WTC11 (cell line): Measurements from ENCODE around the gene RASGRF1. TPM values are rescaled to one million over a fixed set of nuclear protein-coding genes. Genes with fewer than 3 reads are reported as not detected.

Source experiments
- ATAC-seq: fragments of 200-7000 bp; cut with Tn5 transposase; 2 replicates; pipeline ENCODE4 v1.10.0; 2021; ENCODE audit warnings: mild to moderate bottlenecking, moderate library complexity
- CTCF ChIA-PET: fragments of 300-600 bp; sonication (Branson Sonifier 250); formaldehyde crosslinking; loops from one replicate; lab custom pipeline; 2021; ENCODE audit warnings: antibody characterized with exemption; lab: Charles Lee
- POLR2A ChIA-PET: fragments of 350-600 bp; sonication (Branson Sonifier 250); formaldehyde crosslinking; loops from one replicate; lab custom pipeline; 2021; ENCODE audit warnings: antibody characterized with exemption; lab: Charles Lee
- DNase-seq: peaks from one replicate; pipeline ENCODE4 v3.0.0; 2021; ENCODE audit warnings: low spot score
- H3K27ac Mint-ChIP-seq: 2 replicates; pipeline ENCODE4 v1.8.0; 2021; ENCODE audit warnings: mixed read lengths
- H3K27me3 Mint-ChIP-seq: 2 replicates; pipeline ENCODE4 v1.8.0; 2021; ENCODE audit warnings: low read depth, mild to moderate bottlenecking, moderate library complexity, mixed read lengths
- H3K36me3 Mint-ChIP-seq: 2 replicates; pipeline ENCODE4 v1.8.0; 2021; ENCODE audit warnings: mixed read lengths
- H3K4me1 Mint-ChIP-seq: 2 replicates; pipeline ENCODE4 v1.8.0; 2022; ENCODE audit warnings: mixed read lengths
- H3K4me3 Mint-ChIP-seq: 2 replicates; pipeline ENCODE4 v1.8.0; 2021; ENCODE audit warnings: mild to moderate bottlenecking, moderate library complexity, mixed read lengths
- H3K9me3 Mint-ChIP-seq: 2 replicates; pipeline ENCODE4 v1.8.0; 2021; ENCODE audit warnings: mixed read lengths
- CREM ChIP-seq: sonication (generic); formaldehyde crosslinking; IDR thresholded peaks from 2 replicates; pipeline ENCODE4 v1.8.1; 2022; ENCODE audit warnings: mild to moderate bottlenecking, missing genetic modification reagents, moderate library complexity
- FOXJ3 ChIP-seq: sonication (generic); formaldehyde crosslinking; IDR thresholded peaks from 2 replicates; pipeline ENCODE4 v1.9.0; 2021; ENCODE audit warnings: missing genetic modification reagents, mild to moderate bottlenecking, borderline replicate concordance
- FOXP1 ChIP-seq: sonication (generic); formaldehyde crosslinking; IDR thresholded peaks from 2 replicates; pipeline ENCODE4 v1.8.0; 2022; ENCODE audit warnings: missing genetic modification reagents, mild to moderate bottlenecking, moderate library complexity, borderline replicate concordance
- GRHL2 ChIP-seq: fragments of 250-450 bp; sonication (Bioruptor Pico); IDR thresholded peaks from 2 replicates; pipeline ENCODE4 v1.8.0; 2022; ENCODE audit warnings: mild to moderate bottlenecking, moderate library complexity; ENCODE audit not compliant: insufficient replicate concordance, severe bottlenecking
- GTF2I ChIP-seq: fragments of 250-450 bp; sonication (Bioruptor Pico); conservative IDR thresholded peaks from 2 replicates; pipeline ENCODE4 v1.4.0; 2021; ENCODE audit warnings: mild to moderate bottlenecking
- IRF2 ChIP-seq: sonication (generic); formaldehyde crosslinking; IDR thresholded peaks from 2 replicates; pipeline ENCODE4 v1.8.0; 2022; ENCODE audit warnings: low read depth, missing genetic modification reagents, borderline replicate concordance
- NFE2L1 ChIP-seq: sonication (generic); formaldehyde crosslinking; IDR thresholded peaks from 2 replicates; pipeline ENCODE4 v1.8.1; 2023; ENCODE audit warnings: missing genetic modification reagents
- RELA ChIP-seq: sonication (generic); formaldehyde crosslinking; IDR thresholded peaks from 2 replicates; pipeline ENCODE4 v1.8.1; 2022; ENCODE audit warnings: missing genetic modification reagents, mild to moderate bottlenecking, borderline replicate concordance
- RORB ChIP-seq: fragments of 250-450 bp; sonication (Bioruptor Pico); IDR thresholded peaks from 2 replicates; pipeline ENCODE4 v1.9.0; 2021; ENCODE audit warnings: mild to moderate bottlenecking
- SMAD3 ChIP-seq: sonication (generic); formaldehyde crosslinking; IDR thresholded peaks from 2 replicates; pipeline ENCODE4 v1.8.0; 2022; ENCODE audit warnings: missing genetic modification reagents, mild to moderate bottlenecking, borderline replicate concordance
- SP1 ChIP-seq: sonication (generic); formaldehyde crosslinking; conservative IDR thresholded peaks from 2 replicates; pipeline ENCODE4 v1.8.1; 2022; ENCODE audit warnings: missing genetic modification reagents
- TCF7 ChIP-seq: sonication (generic); formaldehyde crosslinking; IDR thresholded peaks from 2 replicates; pipeline ENCODE4 v1.8.0; 2022; ENCODE audit warnings: mild to moderate bottlenecking, low read depth, missing genetic modification reagents, moderate library complexity
- ZNF423 ChIP-seq: fragments of 250-450 bp; sonication (Bioruptor Pico); IDR thresholded peaks from 2 replicates; pipeline ENCODE4 v2.1.2; 2022; ENCODE audit warnings: mild to moderate bottlenecking, moderate library complexity
- total RNA-seq: library from RNA; stranded (reverse); gene quantifications from 3 replicates; pipeline ENCODE4 v1.2.3, GENCODE V29; 2021
- TF ChIP-seq, protein P1 (sequence below): sonication (generic); formaldehyde crosslinking; IDR thresholded peaks from 2 replicates; pipeline ENCODE4 v1.8.0; 2022; ENCODE audit warnings: mild to moderate bottlenecking, missing genetic modification reagents
- TF ChIP-seq, protein P2 (sequence below): sonication (generic); formaldehyde crosslinking; IDR thresholded peaks from 2 replicates; pipeline ENCODE4 v1.8.1; 2022; ENCODE audit warnings: mild to moderate bottlenecking, moderate library complexity, missing genetic modification reagents
- TF ChIP-seq, protein P3 (sequence below): sonication (generic); formaldehyde crosslinking; IDR thresholded peaks from 2 replicates; pipeline ENCODE4 v1.8.1; 2023; ENCODE audit warnings: mild to moderate bottlenecking, missing genetic modification reagents, moderate library complexity
- TF ChIP-seq, protein P4 (sequence below): sonication (generic); formaldehyde crosslinking; IDR thresholded peaks from 2 replicates; pipeline ENCODE4 v1.8.1; 2022; ENCODE audit warnings: low read depth, mild to moderate bottlenecking, moderate library complexity, missing genetic modification reagents, borderline replicate concordance
- TF ChIP-seq, protein P5 (sequence below): sonication (generic); formaldehyde crosslinking; IDR thresholded peaks from 2 replicates; pipeline ENCODE4 v1.8.0; 2022; ENCODE audit warnings: mild to moderate bottlenecking, missing genetic modification reagents
- TF ChIP-seq, protein P6 (sequence below): fragments of 250-450 bp; sonication (Bioruptor Pico); IDR thresholded peaks from 2 replicates; pipeline ENCODE4 v1.9.0; 2021; ENCODE audit warnings: mild to moderate bottlenecking
- TF ChIP-seq, protein P7 (sequence below): sonication (generic); formaldehyde crosslinking; IDR thresholded peaks from 2 replicates; pipeline ENCODE4 v1.8.0; 2022; ENCODE audit warnings: mild to moderate bottlenecking, missing genetic modification reagents
- TF ChIP-seq, protein P8 (sequence below): sonication (generic); formaldehyde crosslinking; IDR thresholded peaks from 2 replicates; pipeline ENCODE4 v1.8.1; 2022; ENCODE audit warnings: missing genetic modification reagents, borderline replicate concordance
- TF ChIP-seq, protein P9 (sequence below): sonication (generic); formaldehyde crosslinking; IDR thresholded peaks from 2 replicates; pipeline ENCODE4 v1.8.0; 2022; ENCODE audit warnings: missing genetic modification reagents

RASGRF1 gene
- total RNA-seq, 1 experiment from 2014 or later = 0.85 TPM

DNA sequence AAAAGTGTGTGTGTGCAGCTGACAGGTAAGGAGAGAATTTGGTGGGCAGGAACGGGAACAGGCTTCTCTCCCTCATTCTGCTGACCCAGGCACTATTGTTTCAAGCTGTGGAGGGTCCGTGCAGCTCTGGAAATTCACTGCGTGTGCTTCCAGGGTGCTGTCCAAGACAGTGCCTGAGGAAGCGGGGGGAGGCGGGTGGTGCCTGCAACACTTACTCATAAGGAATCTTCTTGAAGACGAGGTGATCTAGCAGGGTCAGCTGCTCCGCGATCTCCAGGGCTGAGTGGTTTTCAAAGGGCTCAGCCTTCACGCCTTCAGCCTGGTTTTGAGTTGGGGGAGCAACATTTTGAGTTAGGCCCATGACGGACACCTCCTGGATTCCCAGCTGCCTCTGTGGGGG, 99.1 kb downstream of the RASGRF1 start (continued):
- TF ChIP-seq, protein P1, sequence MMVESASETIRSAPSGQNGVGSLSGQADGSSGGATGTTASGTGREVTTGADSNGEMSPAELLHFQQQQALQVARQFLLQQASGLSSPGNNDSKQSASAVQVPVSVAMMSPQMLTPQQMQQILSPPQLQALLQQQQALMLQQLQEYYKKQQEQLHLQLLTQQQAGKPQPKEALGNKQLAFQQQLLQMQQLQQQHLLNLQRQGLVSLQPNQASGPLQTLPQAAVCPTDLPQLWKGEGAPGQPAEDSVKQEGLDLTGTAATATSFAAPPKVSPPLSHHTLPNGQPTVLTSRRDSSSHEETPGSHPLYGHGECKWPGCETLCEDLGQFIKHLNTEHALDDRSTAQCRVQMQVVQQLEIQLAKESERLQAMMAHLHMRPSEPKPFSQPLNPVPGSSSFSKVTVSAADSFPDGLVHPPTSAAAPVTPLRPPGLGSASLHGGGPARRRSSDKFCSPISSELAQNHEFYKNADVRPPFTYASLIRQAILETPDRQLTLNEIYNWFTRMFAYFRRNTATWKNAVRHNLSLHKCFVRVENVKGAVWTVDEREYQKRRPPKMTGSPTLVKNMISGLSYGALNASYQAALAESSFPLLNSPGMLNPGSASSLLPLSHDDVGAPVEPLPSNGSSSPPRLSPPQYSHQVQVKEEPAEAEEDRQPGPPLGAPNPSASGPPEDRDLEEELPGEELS = no peak
- TF ChIP-seq SP1 (no peak), SMAD3 (CRISPR knock-in tag) (no peak), ZNF423 (no peak), FOXJ3 (CRISPR knock-in tag) (no peak), FOXP1 (no peak), IRF2 (CRISPR knock-in tag) (no peak)
- TF ChIP-seq, protein P2, sequence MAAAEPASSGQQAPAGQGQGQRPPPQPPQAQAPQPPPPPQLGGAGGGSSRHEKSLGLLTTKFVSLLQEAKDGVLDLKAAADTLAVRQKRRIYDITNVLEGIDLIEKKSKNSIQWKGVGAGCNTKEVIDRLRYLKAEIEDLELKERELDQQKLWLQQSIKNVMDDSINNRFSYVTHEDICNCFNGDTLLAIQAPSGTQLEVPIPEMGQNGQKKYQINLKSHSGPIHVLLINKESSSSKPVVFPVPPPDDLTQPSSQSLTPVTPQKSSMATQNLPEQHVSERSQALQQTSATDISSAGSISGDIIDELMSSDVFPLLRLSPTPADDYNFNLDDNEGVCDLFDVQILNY (CRISPR knock-in tag) = no peak
- TF ChIP-seq, protein P3, sequence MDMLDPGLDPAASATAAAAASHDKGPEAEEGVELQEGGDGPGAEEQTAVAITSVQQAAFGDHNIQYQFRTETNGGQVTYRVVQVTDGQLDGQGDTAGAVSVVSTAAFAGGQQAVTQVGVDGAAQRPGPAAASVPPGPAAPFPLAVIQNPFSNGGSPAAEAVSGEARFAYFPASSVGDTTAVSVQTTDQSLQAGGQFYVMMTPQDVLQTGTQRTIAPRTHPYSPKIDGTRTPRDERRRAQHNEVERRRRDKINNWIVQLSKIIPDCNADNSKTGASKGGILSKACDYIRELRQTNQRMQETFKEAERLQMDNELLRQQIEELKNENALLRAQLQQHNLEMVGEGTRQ (CRISPR knock-in tag) = no peak
- TF ChIP-seq, protein P4, sequence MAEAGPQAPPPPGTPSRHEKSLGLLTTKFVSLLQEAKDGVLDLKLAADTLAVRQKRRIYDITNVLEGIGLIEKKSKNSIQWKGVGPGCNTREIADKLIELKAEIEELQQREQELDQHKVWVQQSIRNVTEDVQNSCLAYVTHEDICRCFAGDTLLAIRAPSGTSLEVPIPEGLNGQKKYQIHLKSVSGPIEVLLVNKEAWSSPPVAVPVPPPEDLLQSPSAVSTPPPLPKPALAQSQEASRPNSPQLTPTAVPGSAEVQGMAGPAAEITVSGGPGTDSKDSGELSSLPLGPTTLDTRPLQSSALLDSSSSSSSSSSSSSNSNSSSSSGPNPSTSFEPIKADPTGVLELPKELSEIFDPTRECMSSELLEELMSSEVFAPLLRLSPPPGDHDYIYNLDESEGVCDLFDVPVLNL (CRISPR knock-in tag) = no peak
- TF ChIP-seq, protein P5, sequence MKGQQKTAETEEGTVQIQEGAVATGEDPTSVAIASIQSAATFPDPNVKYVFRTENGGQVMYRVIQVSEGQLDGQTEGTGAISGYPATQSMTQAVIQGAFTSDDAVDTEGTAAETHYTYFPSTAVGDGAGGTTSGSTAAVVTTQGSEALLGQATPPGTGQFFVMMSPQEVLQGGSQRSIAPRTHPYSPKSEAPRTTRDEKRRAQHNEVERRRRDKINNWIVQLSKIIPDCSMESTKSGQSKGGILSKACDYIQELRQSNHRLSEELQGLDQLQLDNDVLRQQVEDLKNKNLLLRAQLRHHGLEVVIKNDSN (CRISPR knock-in tag) = no peak
- TF ChIP-seq, protein P6, sequence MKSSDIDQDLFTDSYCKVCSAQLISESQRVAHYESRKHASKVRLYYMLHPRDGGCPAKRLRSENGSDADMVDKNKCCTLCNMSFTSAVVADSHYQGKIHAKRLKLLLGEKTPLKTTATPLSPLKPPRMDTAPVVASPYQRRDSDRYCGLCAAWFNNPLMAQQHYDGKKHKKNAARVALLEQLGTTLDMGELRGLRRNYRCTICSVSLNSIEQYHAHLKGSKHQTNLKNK (CRISPR knock-in tag) = no peak

DNA sequence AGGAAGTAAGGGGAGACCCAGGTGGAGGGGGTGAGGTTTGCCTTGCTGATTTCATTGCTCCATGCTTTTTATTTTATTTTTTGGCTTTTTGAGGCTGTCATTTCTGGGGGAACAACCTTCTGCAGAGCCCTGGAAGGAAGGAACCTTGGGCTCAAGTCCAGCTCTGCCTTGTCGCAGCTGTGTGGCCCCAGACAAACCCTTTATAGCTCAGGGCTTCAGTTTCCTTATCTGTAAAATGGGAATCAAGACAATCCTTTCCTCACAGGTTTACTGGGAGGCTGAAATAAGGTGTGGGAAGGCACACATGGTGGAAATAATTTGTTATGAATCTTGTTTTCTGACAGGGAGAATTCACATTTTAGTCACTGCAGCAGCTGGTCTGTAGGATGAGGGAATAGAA, 100.3 kb downstream of the RASGRF1 start:
- no peaks in the 10 kb centered on the region; the same call in 1 of the 2 replicates for H3K27me3 Mint-ChIP-seq
- H3K36me3 Mint-ChIP-seq = no peaks in the 10 kb centered on the region
- no peak overlapping the region for H3K4me3 Mint-ChIP-seq
- no peaks in the 10 kb centered on the region for H3K4me1 Mint-ChIP-seq
- H3K27ac Mint-ChIP-seq = no peak overlapping the region
- ATAC-seq = no peak
- POLR2A ChIA-PET = no interaction called here
- CTCF ChIA-PET = interaction anchor here (0.7 to 2.3 kb wide), 3 partner anchors 11 to 83 kb away, joined by 3 to 7 read pairs (median 3); no protein-coding TSS in a partner anchor
- DNase-seq = no peak
- no peaks in the 10 kb centered on the region for H3K9me3 Mint-ChIP-seq
- TF ChIP-seq CREM (CRISPR knock-in tag) (no peak), TCF7 (no peak), GRHL2 (CRISPR knock-in tag) (no peak), NFE2L1 (CRISPR knock-in tag) (no peak), RORB (no peak), FOXJ3 (CRISPR knock-in tag) (no peak), GTF2I (CRISPR knock-in tag) (no peak), RELA (CRISPR knock-in tag) (no peak)
- TF ChIP-seq, protein P5 (CRISPR knock-in tag) = no peak
- TF ChIP-seq, protein P7, sequence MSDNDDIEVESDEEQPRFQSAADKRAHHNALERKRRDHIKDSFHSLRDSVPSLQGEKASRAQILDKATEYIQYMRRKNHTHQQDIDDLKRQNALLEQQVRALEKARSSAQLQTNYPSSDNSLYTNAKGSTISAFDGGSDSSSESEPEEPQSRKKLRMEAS = no peak
- TF ChIP-seq, protein P8, sequence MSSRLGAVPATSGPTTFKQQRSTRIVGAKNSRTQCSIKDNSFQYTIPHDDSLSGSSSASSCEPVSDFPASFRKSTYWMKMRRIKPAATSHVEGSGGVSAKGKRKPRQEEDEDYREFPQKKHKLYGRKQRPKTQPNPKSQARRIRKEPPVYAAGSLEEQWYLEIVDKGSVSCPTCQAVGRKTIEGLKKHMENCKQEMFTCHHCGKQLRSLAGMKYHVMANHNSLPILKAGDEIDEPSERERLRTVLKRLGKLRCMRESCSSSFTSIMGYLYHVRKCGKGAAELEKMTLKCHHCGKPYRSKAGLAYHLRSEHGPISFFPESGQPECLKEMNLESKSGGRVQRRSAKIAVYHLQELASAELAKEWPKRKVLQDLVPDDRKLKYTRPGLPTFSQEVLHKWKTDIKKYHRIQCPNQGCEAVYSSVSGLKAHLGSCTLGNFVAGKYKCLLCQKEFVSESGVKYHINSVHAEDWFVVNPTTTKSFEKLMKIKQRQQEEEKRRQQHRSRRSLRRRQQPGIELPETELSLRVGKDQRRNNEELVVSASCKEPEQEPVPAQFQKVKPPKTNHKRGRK (CRISPR knock-in tag) = no peak
- TF ChIP-seq, protein P9, sequence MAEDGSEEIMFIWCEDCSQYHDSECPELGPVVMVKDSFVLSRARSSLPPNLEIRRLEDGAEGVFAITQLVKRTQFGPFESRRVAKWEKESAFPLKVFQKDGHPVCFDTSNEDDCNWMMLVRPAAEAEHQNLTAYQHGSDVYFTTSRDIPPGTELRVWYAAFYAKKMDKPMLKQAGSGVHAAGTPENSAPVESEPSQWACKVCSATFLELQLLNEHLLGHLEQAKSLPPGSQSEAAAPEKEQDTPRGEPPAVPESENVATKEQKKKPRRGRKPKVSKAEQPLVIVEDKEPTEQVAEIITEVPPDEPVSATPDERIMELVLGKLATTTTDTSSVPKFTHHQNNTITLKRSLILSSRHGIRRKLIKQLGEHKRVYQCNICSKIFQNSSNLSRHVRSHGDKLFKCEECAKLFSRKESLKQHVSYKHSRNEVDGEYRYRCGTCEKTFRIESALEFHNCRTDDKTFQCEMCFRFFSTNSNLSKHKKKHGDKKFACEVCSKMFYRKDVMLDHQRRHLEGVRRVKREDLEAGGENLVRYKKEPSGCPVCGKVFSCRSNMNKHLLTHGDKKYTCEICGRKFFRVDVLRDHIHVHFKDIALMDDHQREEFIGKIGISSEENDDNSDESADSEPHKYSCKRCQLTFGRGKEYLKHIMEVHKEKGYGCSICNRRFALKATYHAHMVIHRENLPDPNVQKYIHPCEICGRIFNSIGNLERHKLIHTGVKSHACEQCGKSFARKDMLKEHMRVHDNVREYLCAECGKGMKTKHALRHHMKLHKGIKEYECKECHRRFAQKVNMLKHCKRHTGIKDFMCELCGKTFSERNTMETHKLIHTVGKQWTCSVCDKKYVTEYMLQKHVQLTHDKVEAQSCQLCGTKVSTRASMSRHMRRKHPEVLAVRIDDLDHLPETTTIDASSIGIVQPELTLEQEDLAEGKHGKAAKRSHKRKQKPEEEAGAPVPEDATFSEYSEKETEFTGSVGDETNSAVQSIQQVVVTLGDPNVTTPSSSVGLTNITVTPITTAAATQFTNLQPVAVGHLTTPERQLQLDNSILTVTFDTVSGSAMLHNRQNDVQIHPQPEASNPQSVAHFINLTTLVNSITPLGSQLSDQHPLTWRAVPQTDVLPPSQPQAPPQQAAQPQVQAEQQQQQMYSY (CRISPR knock-in tag) = no peak
